Measurements from ENCODE around the gene PHRF1. TPM values are rescaled to one million over a fixed set of nuclear protein-coding genes. Genes with fewer than 3 reads are reported as not detected.

The PHRF1 gene
- total and polyA plus RNA-seq, 7 experiments from 2014 or later: 6.2 to 55.2 (median 47.5) TPM

- Mint-ChIP-seq H3K27me3 (no peaks in the 10 kb centered on the region), H3K4me1 (peaks cover 5 to 16% (median 11%) of the 10 kb centered on the region in 7 donors), H3K9me3 (no peaks in the 10 kb centered on the region), H3K4me3 (peak overlapping the region; percentile 45 to 83 (median 71)), H3K27ac (peak overlapping the region in 3 of 9 donors; percentile 17 to 56 (median 49)), H3K36me3 (peaks cover 0 to 6% (median 0%) of the 10 kb centered on the region in 5 donors)
- CTCF ChIA-PET: no interaction called here
- Histone ChIP-seq H3K27ac (ENCODE audit: low read depth, low read length) (peak overlapping the region; percentile 71), H3K36me3 (ENCODE audit: control insufficient read depth in 2 of 3, insufficient read depth in 3 of 3, low read length in 3 of 3) (peaks cover 0 to 30% (median 0%) of the 10 kb centered on the region in 3 experiments), H3K27me3 (ENCODE audit: control insufficient read depth in 2 of 2, insufficient read depth in 2 of 2, low read length in 2 of 2) (no peaks in the 10 kb centered on the region), H3K4me3 (ENCODE audit: low read length) (peak overlapping the region; percentile 59), H3K9me3 (ENCODE audit: control insufficient read depth in 2 of 3, low read length in 3 of 3) (no peaks in the 10 kb centered on the region), H3K4me1 (ENCODE audit: control insufficient read depth in 2 of 2, insufficient read depth in 2 of 2, low read length in 2 of 2) (peaks cover 20 to 21% of the 10 kb centered on the region in 2 donors)
- intact Hi-C loops (cut with micrococcal nuclease): loop anchor here (1.0 to 5.0 kb wide), 9 partner anchors 16 to 327 kb away; partner anchors contain the start of genes BET1L (in 2 of the 2), RIC8A (in 2 of the 2), DEAF1 (in 1 of the 2) and PTDSS2 (in 1 of the 2)
- ATAC-seq (no peak), DNase-seq (peak in 5 of 9 donors; percentile 30 to 38 (median 34))
- POLR2A ChIA-PET: interaction anchor here (0.6 to 4.0 kb wide), 7 partner anchors 11 to 274 kb away, joined by 3 to 26 read pairs (median 4); partner anchors contain the start of gene RNH1
Measured at GRCh38 chr11:534396-535209, 41.7 kb upstream of the PHRF1 start.

- Mint-ChIP-seq H3K9me3 (no peaks in the 10 kb centered on the region), H3K36me3 (peaks cover 0 to 4% (median 0%) of the 10 kb centered on the region in 5 donors), H3K4me3 (peak overlapping the region in 1 of 10 donors; percentile 95), H3K27ac (no peak overlapping the region), H3K27me3 (no peaks in the 10 kb centered on the region), H3K4me1 (peaks cover 5 to 16% (median 11%) of the 10 kb centered on the region in 7 donors)
- POLR2A ChIA-PET: interaction anchor here (0.6 to 4.0 kb wide), 14 partner anchors 18 to 255 kb away, joined by 3 to 26 read pairs (median 4); partner anchors contain the start of genes DEAF1, IRF7, PHRF1 and RNH1
- Histone ChIP-seq H3K36me3 (ENCODE audit: control insufficient read depth in 2 of 3, insufficient read depth in 3 of 3, low read length in 3 of 3) (peaks cover 0 to 30% (median 0%) of the 10 kb centered on the region in 3 experiments), H3K9me3 (ENCODE audit: control insufficient read depth in 2 of 3, low read length in 3 of 3) (no peaks in the 10 kb centered on the region), H3K27ac (ENCODE audit: low read depth, low read length) (peak overlapping the region; percentile 71), H3K27me3 (ENCODE audit: control insufficient read depth in 2 of 2, insufficient read depth in 2 of 2, low read length in 2 of 2) (no peaks in the 10 kb centered on the region), H3K4me1 (ENCODE audit: control insufficient read depth in 2 of 2, insufficient read depth in 2 of 2, low read length in 2 of 2) (peaks cover 20 to 21% of the 10 kb centered on the region in 2 donors), H3K4me3 (ENCODE audit: low read length) (no peak overlapping the region)
- DNase-seq (no peak), ATAC-seq (peak; percentile 31)
- CTCF ChIA-PET: no interaction called here
- intact Hi-C loops (cut with micrococcal nuclease): loop anchor here (1.0 to 5.0 kb wide), 9 partner anchors 17 to 328 kb away; partner anchors contain the start of genes BET1L (in 2 of the 2), RIC8A (in 2 of the 2), DEAF1 (in 1 of the 2) and PTDSS2 (in 1 of the 2)
Measured at GRCh38 chr11:535210-535518, 41.1 kb upstream of the PHRF1 start.

GRCh38 chr11:535519-536454 lies 40.5 kb upstream of the PHRF1 start, which contains the start of gene HRAS:
Gene HRAS, minus strand, starts transcription at chr11:535576.
- no peaks in the 10 kb centered on the region for H3K9me3 ChIP-seq (ENCODE audit: control insufficient read depth in 2 of 3, low read length in 3 of 3)
- peak within 1 kb of the TSS; percentile 75 for H3K27ac ChIP-seq (ENCODE audit: low read depth, low read length)
- H3K9me3 Mint-ChIP-seq: no peaks in the 10 kb centered on the region
- peaks cover 0 to 3% (median 0%) of the 10 kb centered on the region in 5 donors for H3K36me3 Mint-ChIP-seq
- H3K4me3 Mint-ChIP-seq: peak within 1 kb of the TSS; percentile 87 to 97 (median 91)
- peak; percentile 92 to 99 (median 96) for DNase-seq
- peaks cover 0 to 30% (median 0%) of the 10 kb centered on the region in 3 experiments for H3K36me3 ChIP-seq (ENCODE audit: control insufficient read depth in 2 of 3, insufficient read depth in 3 of 3, low read length in 3 of 3)
- no peaks in the 10 kb centered on the region for H3K27me3 ChIP-seq (ENCODE audit: control insufficient read depth in 2 of 2, insufficient read depth in 2 of 2, low read length in 2 of 2)
- H3K4me3 ChIP-seq (ENCODE audit: low read length): peak within 1 kb of the TSS; percentile 66
- H3K4me1 ChIP-seq (ENCODE audit: control insufficient read depth in 2 of 2, insufficient read depth in 2 of 2, low read length in 2 of 2): peaks cover 20 to 21% of the 10 kb centered on the region in 2 donors
- CTCF ChIA-PET: interaction anchor here (0.6 to 2.5 kb wide), 3 partner anchors 17 to 191 kb away, joined by 3 to 7 read pairs (median 4); partner anchors contain the start of gene TMEM80
- H3K4me1 Mint-ChIP-seq: peaks cover 5 to 16% (median 11%) of the 10 kb centered on the region in 7 donors
- H3K27ac Mint-ChIP-seq: peak within 1 kb of the TSS; percentile 84 to 96 (median 91)
- ATAC-seq: peak; percentile 93
- POLR2A ChIA-PET: interaction anchor here (0.6 to 4.0 kb wide), 24 partner anchors 10 to 329 kb away, joined by 3 to 26 read pairs (median 3); partner anchors contain the start of genes BET1L, DEAF1, IRF7 and PHRF1
- intact Hi-C loops (cut with micrococcal nuclease): loop anchor here (1.0 to 5.0 kb wide), 12 partner anchors 17 to 328 kb away; partner anchors contain the start of genes BET1L (in 2 of the 2), RIC8A (in 2 of the 2), DEAF1 (in 1 of the 2) and LMNTD2 (in 1 of the 2)
- H3K27me3 Mint-ChIP-seq: no peaks in the 10 kb centered on the region

- H3K27me3 ChIP-seq (ENCODE audit: control insufficient read depth in 2 of 2, insufficient read depth in 2 of 2, low read length in 2 of 2): no peaks in the 10 kb centered on the region
- H3K27me3 Mint-ChIP-seq: no peaks in the 10 kb centered on the region
- intact Hi-C loops (cut with micrococcal nuclease): loop anchor here (1.0 to 5.0 kb wide), 10 partner anchors 18 to 260 kb away; partner anchors contain the start of genes DEAF1 (in 2 of the 2), LMNTD2 (in 2 of the 2), RASSF7 (in 2 of the 2) and TMEM80 (in 2 of the 2)
Measured at GRCh38 chr11:536841-537621, 39.2 kb upstream of the PHRF1 start, which contains the start of gene LRRC56. Gene LRRC56, plus strand, starts transcription at chr11:537527. Its CDS starts 3,158 bp downstream, at chr11:540685.

More at GRCh38 chr11:536841-537621, 39.2 kb upstream of the PHRF1 start, which contains the start of gene LRRC56:
- Histone ChIP-seq H3K4me3 (ENCODE audit: low read length) (peak within 1 kb of the TSS; percentile 66), H3K36me3 (ENCODE audit: control insufficient read depth in 2 of 3, insufficient read depth in 3 of 3, low read length in 3 of 3) (peaks cover 0 to 19% (median 0%) of the 10 kb centered on the region in 3 experiments), H3K9me3 (ENCODE audit: control insufficient read depth in 2 of 3, low read length in 3 of 3) (no peaks in the 10 kb centered on the region), H3K27ac (ENCODE audit: low read depth, low read length) (peak within 1 kb of the TSS; percentile 75), H3K4me1 (ENCODE audit: control insufficient read depth in 2 of 2, insufficient read depth in 2 of 2, low read length in 2 of 2) (peaks cover 20 to 21% of the 10 kb centered on the region in 2 donors)
- peaks cover 0 to 3% (median 0%) of the 10 kb centered on the region in 5 donors for H3K36me3 Mint-ChIP-seq
- POLR2A ChIA-PET: interaction anchor here (1.0 to 4.0 kb wide), 12 partner anchors 9 to 330 kb away, joined by 3 to 26 read pairs (median 4); partner anchors contain the start of genes BET1L, DEAF1, IRF7 and RIC8A
- CTCF ChIA-PET: interaction anchor here (1.1 to 2.5 kb wide), 2 partner anchors 19 to 190 kb away, joined by 4 to 7 read pairs; no protein-coding TSS in a partner anchor
- DNase-seq: peak; percentile 74 to 92 (median 77)
- peak; percentile 53 for ATAC-seq
- H3K4me1 Mint-ChIP-seq: peaks cover 5 to 16% (median 11%) of the 10 kb centered on the region in 7 donors
- peak within 1 kb of the TSS; percentile 84 to 96 (median 91) for H3K27ac Mint-ChIP-seq
- H3K4me3 Mint-ChIP-seq: peak within 1 kb of the TSS; percentile 87 to 97 (median 91)
- no peaks in the 10 kb centered on the region for H3K9me3 Mint-ChIP-seq
